ENCODE data around the gene VSIG2. TPM values are rescaled to one million over a fixed set of nuclear protein-coding genes. Genes with fewer than 3 reads are reported as not detected.

VSIG2 gene
- total and polyA plus RNA-seq, 8 donors, result 0.18 to 4.5 (median 1.2) TPM

- Histone ChIP-seq H3K4me3 (no peak overlapping the region), H3K4me1 (peaks cover 4 to 10% (median 8%) of the 10 kb centered on the region in 3 donors)
Observed at GRCh38 chr11:124756753-124757227, 4.7 kb upstream of the VSIG2 start.

GRCh38 chr11:124756033-124756752 lies 4.1 kb upstream of the VSIG2 start:
- H3K27me3 ChIP-seq, result peaks cover 0 to 7% (median 1%) of the 10 kb centered on the region in 4 donors

More at GRCh38 chr11:124756753-124757227, 4.7 kb upstream of the VSIG2 start:
- 48 to 53% methylated on average over 6 of the region's 6 CpGs for WGBS, 2 donors
- H3K27me3 ChIP-seq, result peaks cover 0 to 7% (median 1%) of the 10 kb centered on the region in 4 donors
- no peak overlapping the region for H3K27ac ChIP-seq
- H3K36me3 ChIP-seq, result no peaks in the 10 kb centered on the region
- no peaks in the 10 kb centered on the region for H3K9me3 ChIP-seq
- TF ChIP-seq CTCF (IDR thresholded peaks at IDR 0.05), result no peak
- ATAC-seq, result no peak
- FAIRE-seq, result no peak
- intact Hi-C loops (cut with DNase I), result loop anchor here in 1 of 3 donors (10.0 kb wide), 1 partner anchor 92 kb away; no protein-coding TSS in a partner anchor
- DNase-seq, result no peak

GRCh38 chr11:124754710-124755109 lies 2.7 kb upstream of the VSIG2 start:
- H3K9me3 ChIP-seq, result no peaks in the 10 kb centered on the region
- 68 to 77% methylated on average over 6 of the region's 6 CpGs for WGBS, 2 donors
- peaks cover 4 to 10% (median 8%) of the 10 kb centered on the region in 3 donors for H3K4me1 ChIP-seq
- intact Hi-C loops (cut with DNase I), result loop anchor here in 1 of 3 donors (10.0 kb wide), 1 partner anchor 90 kb away; no protein-coding TSS in a partner anchor
- no peak for TF ChIP-seq CTCF (IDR thresholded peaks at IDR 0.05)
- ATAC-seq (no peak), FAIRE-seq (no peak), DNase-seq (no peak)
- H3K27me3 ChIP-seq, result peaks cover 0 to 7% (median 1%) of the 10 kb centered on the region in 4 donors
- H3K4me3 ChIP-seq, result no peak overlapping the region
- H3K36me3 ChIP-seq, result no peaks in the 10 kb centered on the region
- H3K27ac ChIP-seq, result no peak overlapping the region

More at GRCh38 chr11:124756033-124756752, 4.1 kb upstream of the VSIG2 start:
- no peak overlapping the region for H3K27ac ChIP-seq
- WGBS, 2 donors, result 39 to 47% methylated on average over 9 of the region's 9 CpGs
- intact Hi-C loops (cut with DNase I), result loop anchor here in 1 of 3 donors (10.0 kb wide), 1 partner anchor 91 kb away; no protein-coding TSS in a partner anchor
- no peaks in the 10 kb centered on the region for H3K36me3 ChIP-seq
- no peak for ATAC-seq
- H3K9me3 ChIP-seq, result no peaks in the 10 kb centered on the region
- DNase-seq, result no peak
- peaks cover 4 to 10% (median 8%) of the 10 kb centered on the region in 3 donors for H3K4me1 ChIP-seq
- H3K4me3 ChIP-seq, result no peak overlapping the region
- TF ChIP-seq CTCF (IDR thresholded peaks at IDR 0.05), result no peak
- no peak for FAIRE-seq

- Histone ChIP-seq H3K27me3 (peaks cover 0 to 7% (median 1%) of the 10 kb centered on the region in 4 donors), H3K27ac (no peak overlapping the region), H3K4me1 (peaks cover 4 to 7% (median 6%) of the 10 kb centered on the region in 3 donors), H3K4me3 (no peak overlapping the region), H3K36me3 (no peaks in the 10 kb centered on the region), H3K9me3 (no peaks in the 10 kb centered on the region)
- WGBS, 2 donors, result 74 to 88% methylated on average over 4 of the region's 4 CpGs
- intact Hi-C loops (cut with DNase I), result loop anchor here in 1 of 3 donors (10.0 kb wide), 1 partner anchor 90 kb away; no protein-coding TSS in a partner anchor
- ATAC-seq (no peak), FAIRE-seq (no peak), DNase-seq (no peak)
- TF ChIP-seq CTCF (IDR thresholded peaks at IDR 0.05), result no peak
Observed at GRCh38 chr11:124754309-124754708, 2.3 kb upstream of the VSIG2 start.
